Measurements from ENCODE around the gene ASH1L. TPM values are rescaled to one million over a fixed set of nuclear protein-coding genes. Genes with fewer than 3 reads are reported as not detected.
A peak's percentile ranks its signal among the peaks of the same experiment; 100 is the strongest.
"Not testable (repeated sequence)": the region's sequence is repeated elsewhere in the genome, so short reads cannot be mapped to it uniquely, and the experiment has no call there.

The ASH1L gene
- polyA plus RNA-seq, 1 experiment: 30.6 TPM

DNA sequence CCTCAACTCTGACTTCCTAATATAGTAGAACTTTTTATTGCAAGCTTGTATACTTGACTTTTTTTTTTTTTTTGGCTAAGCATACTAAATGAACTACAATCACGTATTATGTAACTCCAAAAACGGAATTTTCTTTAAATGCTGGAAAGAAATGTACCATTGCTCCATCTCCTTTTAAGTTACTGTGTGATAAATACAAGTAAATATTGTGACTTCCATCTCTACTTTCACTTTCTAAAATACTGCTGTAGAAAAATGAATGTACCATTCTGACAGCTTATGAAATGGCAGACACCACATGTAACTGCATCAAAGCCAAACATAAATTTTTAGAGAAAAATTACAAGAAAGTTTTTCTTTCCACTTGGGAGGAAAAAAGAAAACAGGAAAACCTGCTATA lies 54.7 kb downstream of the ASH1L start:
- TF ChIP-seq, protein P1, sequence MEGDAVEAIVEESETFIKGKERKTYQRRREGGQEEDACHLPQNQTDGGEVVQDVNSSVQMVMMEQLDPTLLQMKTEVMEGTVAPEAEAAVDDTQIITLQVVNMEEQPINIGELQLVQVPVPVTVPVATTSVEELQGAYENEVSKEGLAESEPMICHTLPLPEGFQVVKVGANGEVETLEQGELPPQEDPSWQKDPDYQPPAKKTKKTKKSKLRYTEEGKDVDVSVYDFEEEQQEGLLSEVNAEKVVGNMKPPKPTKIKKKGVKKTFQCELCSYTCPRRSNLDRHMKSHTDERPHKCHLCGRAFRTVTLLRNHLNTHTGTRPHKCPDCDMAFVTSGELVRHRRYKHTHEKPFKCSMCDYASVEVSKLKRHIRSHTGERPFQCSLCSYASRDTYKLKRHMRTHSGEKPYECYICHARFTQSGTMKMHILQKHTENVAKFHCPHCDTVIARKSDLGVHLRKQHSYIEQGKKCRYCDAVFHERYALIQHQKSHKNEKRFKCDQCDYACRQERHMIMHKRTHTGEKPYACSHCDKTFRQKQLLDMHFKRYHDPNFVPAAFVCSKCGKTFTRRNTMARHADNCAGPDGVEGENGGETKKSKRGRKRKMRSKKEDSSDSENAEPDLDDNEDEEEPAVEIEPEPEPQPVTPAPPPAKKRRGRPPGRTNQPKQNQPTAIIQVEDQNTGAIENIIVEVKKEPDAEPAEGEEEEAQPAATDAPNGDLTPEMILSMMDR (IDR thresholded peaks at IDR 0.05; ENCODE audit: low read depth, low read length): no peak
- no peaks in the 10 kb centered on the region for H3K27me3 ChIP-seq (ENCODE audit: control insufficient read depth, insufficient read depth, low read length)
- ChIA-PET CTCF (no interaction called here), POLR2A (no interaction called here)
- H3K9me3 ChIP-seq (ENCODE audit: control insufficient read depth, insufficient read depth, low read length): no peaks in the 10 kb centered on the region
- no peak overlapping the region for H3K27ac ChIP-seq (ENCODE audit: low read depth, low read length)
- DNase-seq (ENCODE audit: low read depth, low spot score): no peak
- H3K4me3 ChIP-seq (ENCODE audit: low read depth, low read length): no peak overlapping the region

DNA sequence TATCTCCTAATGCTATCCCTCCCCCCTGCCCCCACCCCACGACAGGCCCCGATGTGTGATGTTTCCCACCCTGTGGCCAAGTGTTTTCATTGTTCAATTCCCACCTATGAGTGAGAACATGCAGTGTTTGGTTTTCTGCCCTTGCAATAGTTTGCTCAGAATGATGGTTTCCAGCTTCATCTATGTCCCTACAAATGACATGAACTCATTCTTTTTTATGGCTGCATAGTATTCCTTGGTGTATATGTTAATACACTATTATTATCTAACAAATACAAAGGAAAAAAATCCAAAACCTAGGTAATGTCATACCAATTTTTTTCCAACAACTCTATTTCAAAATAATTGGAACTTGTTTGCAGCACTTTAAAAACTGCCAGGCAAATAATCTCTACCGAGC lies 56.6 kb downstream of the ASH1L start:
- H3K4me3 ChIP-seq (ENCODE audit: low read depth, low read length); H3K27ac ChIP-seq (ENCODE audit: low read depth, low read length); H3K27me3 ChIP-seq (ENCODE audit: control insufficient read depth, insufficient read depth, low read length); DNase-seq (ENCODE audit: low read depth, low spot score); H3K9me3 ChIP-seq (ENCODE audit: control insufficient read depth, insufficient read depth, low read length); CTCF ChIA-PET; POLR2A ChIA-PET: not testable (repeated sequence)

DNA sequence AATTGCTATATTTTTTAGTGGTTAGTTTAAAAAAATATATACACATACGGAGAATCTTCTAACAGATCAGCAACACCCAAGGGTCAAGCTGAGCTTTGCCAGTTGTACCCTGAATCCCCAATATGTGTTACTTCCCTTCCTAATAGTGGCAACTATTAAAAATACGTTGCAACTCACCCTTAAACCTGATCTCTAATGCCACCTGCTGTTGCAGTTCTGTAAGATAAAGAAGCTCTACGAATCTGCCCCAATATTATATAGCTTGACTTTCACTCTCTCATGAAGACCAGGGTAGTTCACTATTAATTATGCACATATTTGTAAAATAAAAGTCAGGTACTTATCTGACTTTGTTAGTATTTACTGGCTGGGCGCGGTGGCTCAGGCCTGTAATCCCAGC lies 58.4 kb downstream of the ASH1L start:
- DNase-seq (ENCODE audit: low read depth, low spot score): no peak
- ChIA-PET POLR2A (no interaction called here), CTCF (interaction anchor here (0.5 to 1.6 kb wide), 8 partner anchors 8 to 254 kb away, joined by 3 to 5 read pairs (median 4); no protein-coding TSS in a partner anchor)
- Histone ChIP-seq H3K27me3 (ENCODE audit: control insufficient read depth, insufficient read depth, low read length) (no peaks in the 10 kb centered on the region), H3K27ac (ENCODE audit: low read depth, low read length) (no peak overlapping the region), H3K9me3 (ENCODE audit: control insufficient read depth, insufficient read depth, low read length) (no peaks in the 10 kb centered on the region), H3K4me3 (ENCODE audit: low read depth, low read length) (no peak overlapping the region)
- TF ChIP-seq, protein P1 (IDR thresholded peaks at IDR 0.05; ENCODE audit: low read depth, low read length): peak; percentile 46

DNA sequence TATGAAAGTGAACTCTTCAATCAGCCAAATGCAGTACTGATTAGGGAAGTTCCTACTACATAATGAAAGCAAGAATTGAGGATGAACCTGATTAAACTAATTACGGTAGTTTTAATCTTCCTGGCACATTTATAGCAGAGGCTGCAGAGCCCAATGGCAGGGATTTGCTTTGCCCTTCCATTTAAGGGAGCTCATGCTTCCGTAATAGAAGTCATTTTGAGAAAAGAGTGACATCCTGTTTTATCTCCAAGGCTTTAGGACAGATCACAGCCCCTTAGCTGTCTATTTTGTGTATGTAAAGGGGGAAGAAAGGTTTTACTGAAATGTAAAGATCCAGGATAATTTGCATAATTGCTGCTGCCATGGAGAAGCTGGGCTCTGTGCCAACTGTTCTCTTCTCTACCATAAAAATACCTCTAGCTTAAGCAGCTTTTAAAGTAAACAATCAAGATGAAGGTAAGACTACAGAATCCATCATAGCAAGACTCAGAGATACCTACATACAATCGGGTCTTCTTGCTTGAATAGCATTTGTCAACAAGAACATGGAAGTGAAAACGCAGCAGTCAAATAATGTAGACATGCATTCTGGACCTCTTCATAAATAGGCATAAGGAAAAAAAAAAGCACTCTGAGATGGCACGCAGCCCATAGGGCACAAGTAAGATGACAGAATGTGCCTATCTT lies 62.5 kb downstream of the ASH1L start:
- Histone ChIP-seq H3K4me3 (ENCODE audit: low read depth, low read length) (no peak overlapping the region), H3K27ac (ENCODE audit: low read depth, low read length) (no peak overlapping the region), H3K27me3 (ENCODE audit: control insufficient read depth, insufficient read depth, low read length) (no peaks in the 10 kb centered on the region), H3K9me3 (ENCODE audit: control insufficient read depth, insufficient read depth, low read length) (no peaks in the 10 kb centered on the region)
- TF ChIP-seq, protein P1 (IDR thresholded peaks at IDR 0.05; ENCODE audit: low read depth, low read length): no peak
- CTCF ChIA-PET: interaction anchor here (1.0 to 1.3 kb wide), 2 partner anchors 14 to 108 kb away, joined by 3 to 4 read pairs; no protein-coding TSS in a partner anchor
- DNase-seq (ENCODE audit: low read depth, low spot score): no peak
- POLR2A ChIA-PET: no interaction called here

DNA sequence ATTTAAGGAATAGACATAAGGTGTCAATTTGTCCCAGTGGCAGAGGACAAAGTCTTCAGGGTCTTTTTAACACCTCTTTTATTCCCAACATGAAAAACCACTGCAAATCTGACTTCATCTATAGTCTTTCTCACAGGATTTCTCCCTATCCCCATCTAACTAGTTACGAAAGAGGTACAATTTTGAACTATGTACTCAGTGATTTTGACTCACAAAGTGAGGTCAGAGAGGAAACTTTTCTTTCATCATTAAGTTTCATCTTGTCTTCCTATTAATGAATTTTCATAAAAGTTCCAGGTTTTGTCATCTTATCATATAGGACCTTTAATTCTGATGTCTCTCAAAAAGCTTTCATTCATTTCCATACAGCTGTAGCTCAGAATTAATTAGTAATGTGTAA lies 63.3 kb downstream of the ASH1L start:
- Histone ChIP-seq H3K9me3 (ENCODE audit: control insufficient read depth, insufficient read depth, low read length) (no peaks in the 10 kb centered on the region), H3K27ac (ENCODE audit: low read depth, low read length) (no peak overlapping the region), H3K4me3 (ENCODE audit: low read depth, low read length) (no peak overlapping the region), H3K27me3 (ENCODE audit: control insufficient read depth, insufficient read depth, low read length) (no peaks in the 10 kb centered on the region)
- POLR2A ChIA-PET: no interaction called here
- TF ChIP-seq, protein P1 (IDR thresholded peaks at IDR 0.05; ENCODE audit: low read depth, low read length): no peak
- DNase-seq (ENCODE audit: low read depth, low spot score): no peak
- CTCF ChIA-PET: no interaction called here

DNA sequence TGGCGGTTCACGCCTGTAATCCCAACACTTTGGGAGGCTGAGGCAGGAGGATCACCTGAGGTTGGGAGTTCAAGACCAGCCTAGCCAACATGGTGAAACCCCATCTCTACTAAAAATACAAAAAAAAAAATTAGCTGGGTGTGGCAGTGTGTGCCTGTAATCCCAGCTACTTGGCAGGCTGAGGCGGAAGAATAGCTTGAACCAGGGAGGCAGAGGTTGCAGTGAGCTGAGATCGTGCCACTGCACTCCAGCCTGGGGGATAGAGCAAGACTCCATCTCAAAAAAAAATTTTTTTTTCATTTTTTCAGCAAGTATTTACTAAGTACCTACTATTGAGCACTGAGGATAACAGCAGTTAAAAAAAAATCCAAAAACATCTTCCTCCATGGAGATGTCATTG lies 69.0 kb downstream of the ASH1L start:
- POLR2A ChIA-PET; H3K4me3 ChIP-seq (ENCODE audit: low read depth, low read length); H3K27ac ChIP-seq (ENCODE audit: low read depth, low read length); DNase-seq (ENCODE audit: low read depth, low spot score); H3K27me3 ChIP-seq (ENCODE audit: control insufficient read depth, insufficient read depth, low read length); H3K9me3 ChIP-seq (ENCODE audit: control insufficient read depth, insufficient read depth, low read length); CTCF ChIA-PET: not testable (repeated sequence)

DNA sequence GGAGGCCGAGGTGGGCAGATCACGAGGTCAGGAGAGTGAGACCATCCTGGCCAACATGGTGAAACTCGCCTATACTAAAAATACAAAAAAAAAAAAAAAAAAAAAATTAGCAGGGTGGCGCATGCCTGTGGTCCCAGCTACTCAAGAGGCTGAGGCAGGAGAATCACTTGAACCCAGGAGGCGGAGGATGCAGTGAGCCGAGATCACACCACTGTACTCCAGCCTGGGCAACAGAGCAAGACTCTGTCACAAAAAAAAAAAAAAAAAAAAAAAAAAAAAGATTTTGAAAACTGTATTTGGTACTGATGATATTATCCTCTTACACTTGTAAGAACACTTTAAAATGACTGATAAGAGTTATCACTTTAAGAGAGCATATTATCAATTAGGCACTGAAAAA lies 74.2 kb downstream of the ASH1L start:
- DNase-seq (ENCODE audit: low read depth, low spot score); H3K4me3 ChIP-seq (ENCODE audit: low read depth, low read length); H3K27me3 ChIP-seq (ENCODE audit: control insufficient read depth, insufficient read depth, low read length); H3K27ac ChIP-seq (ENCODE audit: low read depth, low read length); CTCF ChIA-PET; H3K9me3 ChIP-seq (ENCODE audit: control insufficient read depth, insufficient read depth, low read length); POLR2A ChIA-PET: not testable (repeated sequence)
